Panc1 (cell line): Measurements from ENCODE around the gene COL6A3. TPM values are rescaled to one million over a fixed set of nuclear protein-coding genes. Genes with fewer than 3 reads are reported as not detected.
A peak's percentile ranks its signal among the peaks of the same experiment; 100 is the strongest.

Source experiments
- ATAC-seq: fragments of 200-7000 bp; cut with Tn5 transposase; 2 replicates; pipeline ENCODE4 v1.9.1; 2020; ENCODE audit warnings: mild to moderate bottlenecking, moderate library complexity
- BruUV-seq: library from RNA; stranded (reverse); fragments of 400-500 nt; replicated peaks from 2 replicates; lab custom pipeline; 2021; lab: Mats Ljungman, UMichigan
- CTCF ChIA-PET: fragments of 300-600 bp; sonication (Branson Sonifier 250); formaldehyde crosslinking; loops from one replicate; lab custom pipeline; 2022; ENCODE audit warnings: antibody characterized with exemption; lab: Charles Lee
- POLR2A ChIA-PET: fragments of 300-600 bp; sonication (Branson Sonifier 250); formaldehyde crosslinking; loops from one replicate; lab custom pipeline; 2022; ENCODE audit warnings: antibody characterized with exemption; lab: Charles Lee
- DNase-seq: peaks from one replicate; pipeline ENCODE4 v3.0.0-alpha.2; 2010; ENCODE audit warnings: low read depth, low spot score
- H3K27ac ChIP-seq: 2 replicates; pipeline ENCODE4 v1.5.1; 2011; ENCODE audit warnings: mild to moderate bottlenecking, low read length, inconsistent platforms
- H3K27me3 ChIP-seq: fragments of 200-500 bp; sonication (Bioruptor generic); 2 replicates; pipeline ENCODE4 v1.6.0; 2014; ENCODE audit warnings: low read length, inconsistent platforms; ENCODE audit not compliant: control insufficient read depth, insufficient read depth
- H3K36me3 ChIP-seq: fragments of 200-500 bp; sonication (Bioruptor generic); 2 replicates; pipeline ENCODE4 v1.5.1; 2014; ENCODE audit warnings: inconsistent platforms, mild to moderate bottlenecking, low read length, moderate library complexity; ENCODE audit not compliant: control insufficient read depth, insufficient read depth
- H3K4me1 ChIP-seq: 2 replicates; pipeline ENCODE4 v1.5.1; 2011; ENCODE audit warnings: inconsistent platforms, mild to moderate bottlenecking, low read length, moderate library complexity; ENCODE audit not compliant: control insufficient read depth, insufficient read depth
- H3K4me3 ChIP-seq, 2 experiments: 2 replicates each; pipeline ENCODE4 v1.5.1; 2011 to 2012; ENCODE audit warnings: low read depth in 2 of 2, low read length in 2 of 2, mild to moderate bottlenecking in 2 of 2, inconsistent platforms in 1 of 2, moderate library complexity in 1 of 2
- H3K9me3 ChIP-seq: fragments of 200-500 bp; sonication (Bioruptor generic); 2 replicates; pipeline ENCODE4 v1.5.1; 2014; ENCODE audit warnings: low read depth, mild to moderate bottlenecking, inconsistent platforms, low read length, moderate library complexity; ENCODE audit not compliant: control insufficient read depth, insufficient read depth
- CTCF ChIP-seq: fragments of 450-650 bp; IDR thresholded peaks from 2 replicates; pipeline ENCODE4 v1.5.1; 2017; ENCODE audit warnings: mild to moderate bottlenecking
- POLR2AphosphoS5 ChIP-seq: IDR thresholded peaks from 2 replicates; pipeline ENCODE4 v1.6.1; 2012; ENCODE audit warnings: mild to moderate bottlenecking, low read depth, low read length, moderate library complexity
- REST ChIP-seq, 2 experiments: IDR thresholded peaks; 2 replicates each; pipeline ENCODE4 v1.6.1; 2011 to 2012; ENCODE audit warnings: low read depth in 2 of 2, control low read depth in 1 of 2, low read length in 1 of 2, mild to moderate bottlenecking in 1 of 2, moderate library complexity in 1 of 2; ENCODE audit not compliant: insufficient read depth in 1 of 2
- SIN3A ChIP-seq: IDR thresholded peaks from 2 replicates; pipeline ENCODE4 v1.6.1; 2012; ENCODE audit warnings: low read depth, mild to moderate bottlenecking, low read length, moderate library complexity, borderline replicate concordance; ENCODE audit not compliant: insufficient read depth
- TCF7L2 ChIP-seq: IDR thresholded peaks from 2 replicates; pipeline ENCODE4 v1.6.1; 2011; ENCODE audit warnings: mild to moderate bottlenecking, low read depth, low read length, inconsistent platforms
- in situ Hi-C: cut with HindIII; loops from 2 replicates; pipeline ENCODE4 v1.10.0; 2016; ENCODE audit warnings: low sequenced_read_pairs, low pct_unique_long_range_greater_than_20kb
- intact Hi-C: fragments of 100-400 bp; cut with micrococcal nuclease; formaldehyde crosslinking; loops from one replicate; pipeline ENCODE4 v1.10.0; 2022; ENCODE audit not compliant: unreplicated experiment
- total RNA-seq: library from RNA; stranded (reverse); gene quantifications from one replicate; pipeline ENCODE4 v1.2.1, GENCODE V29; 2021; ENCODE audit not compliant: unreplicated experiment

COL6A3 gene
- total RNA-seq, 1 experiment from 2014 or later = 0.69 TPM

DNA sequence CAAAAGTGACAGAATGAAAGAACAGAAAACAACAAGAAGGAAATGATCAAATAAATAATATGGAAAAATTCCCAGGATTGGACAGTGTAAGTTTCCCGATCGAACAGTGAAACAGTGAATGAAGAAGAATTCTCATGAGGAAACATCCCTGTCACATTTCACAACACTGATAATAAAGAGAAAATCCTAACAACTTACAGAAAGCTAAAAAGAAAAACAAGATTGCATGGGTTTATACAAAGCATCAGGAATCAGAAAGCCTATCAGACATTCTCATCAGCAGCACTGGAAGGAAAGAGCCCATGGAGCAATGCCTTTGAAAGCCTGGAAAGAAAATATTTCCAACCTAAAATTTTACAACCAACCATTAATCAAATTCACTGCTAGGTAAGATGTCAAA is 9.9 kb upstream of the COL6A3 start:
- POLR2A ChIA-PET = no interaction called here
- no TSS peak for BruUV-seq
- H3K9me3 ChIP-seq = no peaks in the 10 kb centered on the region
- no peaks in the 10 kb centered on the region for H3K4me1 ChIP-seq
- H3K27ac ChIP-seq = no peak overlapping the region
- H3K4me3 ChIP-seq = no peak overlapping the region
- H3K36me3 ChIP-seq = no peaks in the 10 kb centered on the region
- in situ Hi-C loops (no loop called here), intact Hi-C loops (no loop called here)
- no peaks in the 10 kb centered on the region for H3K27me3 ChIP-seq
- DNase-seq = no peak
- no peak for ATAC-seq
- CTCF ChIA-PET = no interaction called here
- TF ChIP-seq TCF7L2 = no peak
- no peak for TF ChIP-seq POLR2AphosphoS5
- no peak for TF ChIP-seq REST (IDR thresholded peaks at IDR 0.05; ENCODE audit: insufficient read depth in 1 of 2, low read depth in 2 of 2, low read length in 1 of 2)
- TF ChIP-seq SIN3A = no peak
- TF ChIP-seq CTCF = no peak

GRCh38 chr2:237422309-237422708 is 8.3 kb upstream of the COL6A3 start:
- Histone ChIP-seq H3K9me3 (no peaks in the 10 kb centered on the region), H3K27me3 (no peaks in the 10 kb centered on the region), H3K36me3 (no peaks in the 10 kb centered on the region), H3K4me3 (no peak overlapping the region), H3K27ac (peak overlapping the region; percentile 60; the same call in 1 of the 2 replicates), H3K4me1 (no peaks in the 10 kb centered on the region)
- ChIA-PET POLR2A (no interaction called here), CTCF (interaction anchor here (0.7 to 1.7 kb wide), 4 partner anchors 29 to 149 kb away, joined by 3 to 10 read pairs (median 4); no protein-coding TSS in a partner anchor)
- no peak for ATAC-seq
- no peak for TF ChIP-seq SIN3A
- TF ChIP-seq CTCF = no peak
- TF ChIP-seq REST (IDR thresholded peaks at IDR 0.05; ENCODE audit: insufficient read depth in 1 of 2, low read depth in 2 of 2, low read length in 1 of 2) = no peak
- TF ChIP-seq POLR2AphosphoS5 = no peak
- no peak for TF ChIP-seq TCF7L2
- BruUV-seq = no TSS peak
- intact Hi-C loops (no loop called here), in situ Hi-C loops (no loop called here)
- no peak for DNase-seq
